ENCODE results near the gene S100A1.
"Not testable (repeated sequence)": the region's sequence is repeated elsewhere in the genome, so short reads cannot be mapped to it uniquely, and the experiment has no call there.

Gene S100A1

DNA sequence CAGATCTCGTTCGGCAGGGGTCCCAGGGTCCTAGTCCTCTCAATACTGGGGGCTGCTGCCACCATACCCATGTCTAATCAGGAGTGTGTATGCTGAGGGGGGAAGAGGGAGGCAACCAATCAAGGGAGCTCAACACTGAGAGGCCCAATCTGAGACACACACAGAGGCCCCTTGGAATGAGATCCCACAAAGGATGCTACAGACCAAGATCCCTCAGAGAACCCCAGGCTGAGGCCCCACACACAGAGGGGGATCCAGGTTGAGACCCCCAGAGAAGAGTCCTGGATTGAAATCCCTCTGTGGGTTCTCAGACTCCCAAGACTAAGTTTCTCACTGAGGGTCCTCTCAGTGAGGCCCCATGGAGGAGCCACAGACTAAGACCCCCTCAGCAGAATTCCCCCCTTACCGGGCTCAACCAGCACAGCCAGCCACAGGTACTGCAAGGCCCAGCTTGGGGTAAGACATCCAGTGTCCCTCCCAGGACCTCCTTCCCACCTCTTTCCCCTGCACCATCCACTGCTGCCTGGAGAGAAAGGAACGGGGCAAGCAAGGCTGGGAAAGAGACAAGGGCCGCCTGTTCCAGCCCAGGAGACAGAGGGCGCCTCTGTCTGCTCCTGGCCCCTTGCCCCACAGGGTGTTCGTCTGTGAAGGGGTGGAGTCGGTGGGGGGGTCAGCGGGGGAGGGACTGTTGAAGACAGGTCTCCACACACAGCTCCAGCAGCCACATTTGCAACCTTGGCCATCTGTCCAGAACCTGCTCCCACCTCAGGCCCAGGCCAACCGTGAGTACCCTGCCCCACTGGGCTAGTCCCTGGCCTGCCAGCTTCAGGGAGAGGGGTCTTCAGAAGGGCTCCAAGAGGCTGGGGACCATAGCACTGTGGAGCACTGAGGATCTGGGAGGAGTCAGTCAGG is at the start of gene S100A1:
TSS of gene S100A1 (plus strand) at position 720 of the 912 bp plus-strand sequence. CDS start 2,088 bp downstream, outside the sequence.
- H3K27ac Mint-ChIP-seq = peak within 1 kb of the TSS; percentile 74
- intact Hi-C loops (cut with micrococcal nuclease) = no loop called here
- peaks cover 92% of the 10 kb centered on the region for H3K4me1 Mint-ChIP-seq (ENCODE audit: low read depth)
- no peaks in the 10 kb centered on the region for H3K36me3 Mint-ChIP-seq (ENCODE audit: low read depth)
- H3K4me3 Mint-ChIP-seq = peak within 1 kb of the TSS; percentile 64
- H3K9me3 Mint-ChIP-seq = no peaks in the 10 kb centered on the region
- H3K27me3 Mint-ChIP-seq = peaks cover 23% of the 10 kb centered on the region

DNA sequence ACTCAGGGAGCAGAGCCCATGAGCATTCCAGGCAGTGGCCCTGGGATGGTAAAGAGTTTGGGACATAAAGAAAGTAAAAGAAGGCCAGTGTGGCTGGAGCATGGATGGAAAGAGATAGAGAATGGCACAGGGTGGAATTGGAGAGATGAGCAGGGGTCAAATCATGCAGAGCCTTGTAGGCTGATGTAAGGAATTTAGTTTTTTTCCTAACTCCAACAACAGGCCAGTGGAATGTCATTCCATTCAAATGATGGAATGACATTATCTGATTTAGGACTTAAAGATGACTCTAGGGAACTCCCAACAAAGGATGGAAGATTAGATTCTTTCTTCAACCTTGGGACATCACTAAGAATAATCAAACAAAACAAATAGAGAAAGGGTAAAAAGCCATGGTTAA is 49.7 kb upstream of the S100A1 start:
- H3K27ac Mint-ChIP-seq = no peak overlapping the region
- H3K36me3 Mint-ChIP-seq (ENCODE audit: low read depth) = no peaks in the 10 kb centered on the region
- peaks cover 7% of the 10 kb centered on the region for H3K27me3 Mint-ChIP-seq
- intact Hi-C loops (cut with micrococcal nuclease) = no loop called here
- peaks cover 11% of the 10 kb centered on the region for H3K4me1 Mint-ChIP-seq (ENCODE audit: low read depth)
- no peaks in the 10 kb centered on the region for H3K9me3 Mint-ChIP-seq
- no peak overlapping the region for H3K4me3 Mint-ChIP-seq

DNA sequence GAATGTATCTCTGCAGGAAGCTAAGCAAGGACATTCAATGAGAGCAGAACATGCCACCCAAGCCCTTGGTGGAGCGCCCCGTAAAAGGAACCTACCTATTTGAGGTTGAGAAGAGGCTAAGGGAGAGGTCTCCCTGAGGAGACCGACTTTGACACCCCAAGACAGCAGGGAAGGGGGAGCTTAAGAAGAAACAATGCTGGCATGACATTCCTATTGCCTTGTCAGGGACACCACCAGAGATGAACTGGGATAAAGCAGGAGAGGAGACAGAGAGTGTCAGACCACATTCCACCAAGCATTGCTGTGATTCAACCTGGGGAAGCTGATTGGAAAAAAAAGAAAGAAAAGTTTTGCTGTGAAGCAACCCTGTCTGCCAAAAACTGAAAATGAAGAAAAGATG is 49.3 kb upstream of the S100A1 start:
- H3K36me3 Mint-ChIP-seq (ENCODE audit: low read depth) = no peaks in the 10 kb centered on the region
- intact Hi-C loops (cut with micrococcal nuclease) = no loop called here
- H3K9me3 Mint-ChIP-seq = no peaks in the 10 kb centered on the region
- H3K4me1 Mint-ChIP-seq (ENCODE audit: low read depth) = peaks cover 11% of the 10 kb centered on the region
- H3K4me3 Mint-ChIP-seq = no peak overlapping the region
- peaks cover 7% of the 10 kb centered on the region for H3K27me3 Mint-ChIP-seq
- H3K27ac Mint-ChIP-seq = no peak overlapping the region

DNA sequence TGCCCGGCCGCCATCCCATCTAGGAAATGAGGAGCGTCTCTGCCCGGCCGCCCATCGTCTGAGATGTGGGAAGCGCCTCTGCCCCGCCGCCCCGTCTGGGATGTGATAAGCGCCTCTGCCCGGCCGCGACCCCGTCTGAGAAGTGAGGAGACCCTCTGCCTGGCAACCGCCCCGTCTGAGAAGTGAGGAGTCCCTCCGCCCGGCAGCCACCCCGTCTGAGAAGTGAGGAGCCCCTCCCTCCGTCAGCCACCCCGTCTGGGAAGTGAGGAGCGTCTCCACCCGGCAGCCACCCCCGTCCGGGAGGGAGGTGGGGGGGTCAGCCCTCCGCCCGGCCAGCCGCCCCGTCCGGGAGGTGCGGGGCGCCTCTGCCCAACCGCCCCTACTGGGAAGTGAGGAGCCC is 45.4 kb upstream of the S100A1 start:
- H3K4me1 Mint-ChIP-seq (ENCODE audit: low read depth); H3K27ac Mint-ChIP-seq; intact Hi-C loops (cut with micrococcal nuclease); H3K4me3 Mint-ChIP-seq; H3K27me3 Mint-ChIP-seq; H3K36me3 Mint-ChIP-seq (ENCODE audit: low read depth); H3K9me3 Mint-ChIP-seq: not testable (repeated sequence)

DNA sequence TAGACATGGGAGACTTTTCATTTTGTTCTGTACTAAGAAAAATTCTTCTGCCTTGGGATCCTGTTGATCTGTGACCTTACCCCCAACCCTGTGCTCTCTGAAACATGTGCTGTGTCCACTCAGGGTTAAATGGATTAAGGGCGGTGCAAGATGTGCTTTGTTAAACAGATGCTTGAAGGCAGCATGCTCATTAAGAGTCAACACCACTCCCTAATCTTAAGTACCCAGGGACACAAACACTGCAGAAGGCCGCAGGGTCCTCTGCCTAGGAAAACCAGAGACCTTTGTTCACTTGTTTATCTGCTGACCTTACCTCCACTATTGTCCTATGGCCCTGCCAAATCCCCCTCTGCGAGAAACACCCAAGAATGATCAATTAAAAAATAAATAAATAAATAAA is 44.7 kb upstream of the S100A1 start:
- H3K4me3 Mint-ChIP-seq; H3K36me3 Mint-ChIP-seq (ENCODE audit: low read depth): not testable (repeated sequence)

DNA sequence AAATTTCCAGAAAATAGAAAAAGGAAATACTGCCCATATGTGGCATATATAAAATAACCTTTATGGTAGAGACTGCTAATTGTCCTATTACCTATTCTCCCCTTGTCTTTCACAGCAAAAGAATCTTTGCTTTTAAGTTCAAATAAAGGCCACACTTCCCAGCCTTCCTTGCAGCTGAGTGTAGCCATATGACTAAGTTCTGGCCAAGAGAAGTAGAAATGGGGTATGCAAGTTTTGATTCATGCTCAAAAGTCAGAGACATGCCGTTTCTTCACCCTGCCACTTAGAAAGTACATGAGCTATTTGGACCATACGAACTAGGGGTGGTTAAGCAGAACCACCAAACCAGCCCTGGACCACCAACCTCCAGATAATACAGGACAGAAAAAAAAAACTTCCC is 44.3 kb upstream of the S100A1 start:
- no peaks in the 10 kb centered on the region for H3K36me3 Mint-ChIP-seq (ENCODE audit: low read depth)
- H3K4me3 Mint-ChIP-seq = no peak overlapping the region
- no peaks in the 10 kb centered on the region for H3K9me3 Mint-ChIP-seq
- H3K4me1 Mint-ChIP-seq (ENCODE audit: low read depth) = peaks cover 12% of the 10 kb centered on the region
- intact Hi-C loops (cut with micrococcal nuclease) = no loop called here
- H3K27ac Mint-ChIP-seq = no peak overlapping the region
- peaks cover 2% of the 10 kb centered on the region for H3K27me3 Mint-ChIP-seq

More for the DNA sequence above, 44.7 kb upstream of the S100A1 start:
- intact Hi-C loops (cut with micrococcal nuclease); H3K27me3 Mint-ChIP-seq; H3K9me3 Mint-ChIP-seq; H3K27ac Mint-ChIP-seq: not testable (repeated sequence)
- peaks cover 11% of the 10 kb centered on the region for H3K4me1 Mint-ChIP-seq (ENCODE audit: low read depth)

DNA sequence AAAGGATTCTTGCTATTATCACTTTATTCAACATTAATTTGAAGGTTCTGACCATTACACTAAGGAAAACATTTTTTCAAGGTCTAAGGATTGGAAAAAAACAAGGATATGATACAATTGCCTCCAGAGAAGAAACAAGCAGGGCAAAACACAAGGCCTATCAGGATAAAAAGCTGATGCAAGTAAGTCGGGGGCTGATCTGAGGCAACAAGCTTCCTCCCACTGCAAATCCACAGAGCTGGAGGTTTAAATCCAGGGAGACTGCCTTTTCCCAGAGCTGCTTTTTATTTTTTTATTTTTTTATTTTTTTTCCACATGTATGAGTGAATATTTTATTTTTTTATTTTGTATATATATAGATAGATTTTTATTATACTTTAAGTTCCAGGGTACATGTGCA is 43.2 kb upstream of the S100A1 start:
- Mint-ChIP-seq H3K36me3 (ENCODE audit: low read depth) (no peaks in the 10 kb centered on the region), H3K9me3 (no peaks in the 10 kb centered on the region), H3K4me1 (ENCODE audit: low read depth) (peaks cover 12% of the 10 kb centered on the region), H3K27me3 (peaks cover 2% of the 10 kb centered on the region), H3K27ac (no peak overlapping the region), H3K4me3 (no peak overlapping the region)
- intact Hi-C loops (cut with micrococcal nuclease) = no loop called here

DNA sequence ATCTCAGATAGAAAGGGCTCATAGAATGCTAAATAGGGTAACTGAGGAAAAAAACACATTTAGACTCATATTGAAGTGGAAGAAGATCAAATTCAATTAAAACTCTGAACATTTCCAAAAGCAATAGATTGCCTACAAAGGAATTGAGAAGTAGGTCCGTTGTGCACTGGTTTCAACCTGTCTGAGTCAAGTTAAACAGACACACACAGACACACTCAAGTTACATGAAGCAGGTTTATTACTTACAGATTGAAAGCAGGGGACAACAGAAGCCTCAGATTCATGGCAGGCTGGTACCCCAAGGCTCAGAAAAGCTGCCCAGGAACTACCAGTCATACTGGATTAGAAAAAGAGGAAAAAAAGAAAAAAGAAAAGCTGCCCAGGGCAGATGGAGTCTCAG is 41.9 kb upstream of the S100A1 start:
- Mint-ChIP-seq H3K4me3 (no peak overlapping the region), H3K27me3 (peaks cover 2% of the 10 kb centered on the region), H3K27ac (no peak overlapping the region), H3K9me3 (no peaks in the 10 kb centered on the region), H3K36me3 (ENCODE audit: low read depth) (no peaks in the 10 kb centered on the region), H3K4me1 (ENCODE audit: low read depth) (peaks cover 12% of the 10 kb centered on the region)
- intact Hi-C loops (cut with micrococcal nuclease) = no loop called here

DNA sequence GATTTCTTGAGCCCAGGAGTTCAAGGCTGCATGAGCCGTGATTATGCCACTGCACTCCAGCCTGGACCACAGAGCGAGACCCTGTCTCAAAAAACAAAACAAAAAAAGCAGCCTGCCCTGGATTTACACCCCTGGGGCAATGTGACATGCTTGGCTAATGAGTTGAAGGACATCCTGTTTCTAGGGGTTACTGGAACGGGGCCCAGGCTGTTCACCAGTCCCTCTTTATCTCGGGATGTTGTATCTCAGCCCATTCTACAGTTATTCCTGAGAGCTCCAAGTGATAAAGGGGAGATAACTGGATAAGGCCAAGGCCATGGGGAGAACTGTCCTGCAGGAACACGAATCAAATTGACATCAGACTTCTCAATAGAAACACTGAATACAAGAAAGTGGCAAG is 40.9 kb upstream of the S100A1 start:
- peaks cover 2% of the 10 kb centered on the region for H3K27me3 Mint-ChIP-seq
- no peak overlapping the region for H3K4me3 Mint-ChIP-seq
- intact Hi-C loops (cut with micrococcal nuclease) = no loop called here
- H3K36me3 Mint-ChIP-seq (ENCODE audit: low read depth) = no peaks in the 10 kb centered on the region
- H3K27ac Mint-ChIP-seq = no peak overlapping the region
- H3K4me1 Mint-ChIP-seq (ENCODE audit: low read depth) = peaks cover 12% of the 10 kb centered on the region
- H3K9me3 Mint-ChIP-seq = no peaks in the 10 kb centered on the region

DNA sequence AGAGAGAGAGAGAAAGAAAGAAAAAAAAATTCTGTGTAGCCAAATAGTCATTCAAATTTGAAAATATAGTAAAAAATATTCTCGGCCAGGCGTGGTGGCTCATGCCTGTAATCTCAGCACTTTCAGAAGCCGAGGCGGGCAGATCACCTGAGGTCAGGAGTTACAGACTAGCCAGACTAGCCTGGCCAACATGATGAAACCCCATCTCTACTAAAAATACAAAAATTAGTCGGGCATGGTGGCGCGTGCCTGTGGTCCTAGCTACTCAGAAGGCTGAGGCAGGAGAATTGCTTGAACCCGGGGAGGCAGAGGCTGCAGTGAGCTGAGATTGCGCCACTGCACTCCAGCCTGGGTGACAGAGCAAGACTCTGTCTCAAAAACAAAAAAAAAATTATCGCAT is 40.2 kb upstream of the S100A1 start:
- H3K4me3 Mint-ChIP-seq; H3K27ac Mint-ChIP-seq; intact Hi-C loops (cut with micrococcal nuclease); H3K9me3 Mint-ChIP-seq; H3K27me3 Mint-ChIP-seq; H3K36me3 Mint-ChIP-seq (ENCODE audit: low read depth): not testable (repeated sequence)
- H3K4me1 Mint-ChIP-seq (ENCODE audit: low read depth) = peaks cover 12% of the 10 kb centered on the region

DNA sequence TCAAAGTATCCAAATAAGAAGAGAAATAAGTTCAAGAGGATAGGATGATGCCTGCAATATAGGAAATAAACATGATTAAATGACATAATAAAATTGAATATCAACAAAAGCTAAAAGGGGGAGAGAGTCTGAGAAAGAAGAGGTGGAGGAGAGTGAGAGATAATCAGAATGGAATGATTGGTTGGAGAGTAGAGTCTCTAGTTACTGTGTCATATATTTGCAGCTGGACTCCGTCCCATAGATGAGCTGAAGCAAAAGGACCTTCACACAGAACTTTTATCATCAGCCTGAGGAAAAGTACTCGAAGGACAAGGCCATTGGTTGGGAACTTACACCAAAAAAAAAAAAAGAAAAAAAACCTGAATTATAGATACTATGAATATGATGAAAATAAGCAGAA is 39.8 kb upstream of the S100A1 start:
- peaks cover 12% of the 10 kb centered on the region for H3K4me1 Mint-ChIP-seq (ENCODE audit: low read depth)
- no peaks in the 10 kb centered on the region for H3K36me3 Mint-ChIP-seq (ENCODE audit: low read depth)
- no peak overlapping the region for H3K27ac Mint-ChIP-seq
- no peaks in the 10 kb centered on the region for H3K9me3 Mint-ChIP-seq
- intact Hi-C loops (cut with micrococcal nuclease) = no loop called here
- H3K4me3 Mint-ChIP-seq = no peak overlapping the region
- peaks cover 2% of the 10 kb centered on the region for H3K27me3 Mint-ChIP-seq

DNA sequence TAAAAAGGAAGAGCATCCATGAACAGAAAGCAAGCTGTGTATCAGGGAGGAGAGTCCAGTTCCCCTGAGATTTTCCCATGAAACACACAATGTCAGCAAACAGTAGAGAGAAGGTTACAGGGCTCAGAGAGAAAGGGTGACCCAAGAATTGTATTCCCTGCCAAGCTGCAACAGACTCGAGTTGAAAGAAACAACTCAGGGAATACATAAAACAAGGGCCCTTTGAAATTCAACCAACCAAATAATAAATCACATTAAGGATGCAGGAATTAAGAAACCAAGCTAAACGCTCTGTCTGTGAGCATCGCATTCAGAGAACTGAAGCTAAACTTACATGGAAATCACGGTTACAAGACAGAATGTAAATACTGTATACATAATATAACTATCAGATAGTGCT is 35.5 kb upstream of the S100A1 start:
- H3K27ac Mint-ChIP-seq = no peak overlapping the region
- no peak overlapping the region for H3K4me3 Mint-ChIP-seq
- peaks cover 9% of the 10 kb centered on the region for H3K4me1 Mint-ChIP-seq (ENCODE audit: low read depth)
- H3K27me3 Mint-ChIP-seq = no peaks in the 10 kb centered on the region
- no peaks in the 10 kb centered on the region for H3K9me3 Mint-ChIP-seq
- H3K36me3 Mint-ChIP-seq (ENCODE audit: low read depth) = no peaks in the 10 kb centered on the region
- intact Hi-C loops (cut with micrococcal nuclease) = no loop called here

DNA sequence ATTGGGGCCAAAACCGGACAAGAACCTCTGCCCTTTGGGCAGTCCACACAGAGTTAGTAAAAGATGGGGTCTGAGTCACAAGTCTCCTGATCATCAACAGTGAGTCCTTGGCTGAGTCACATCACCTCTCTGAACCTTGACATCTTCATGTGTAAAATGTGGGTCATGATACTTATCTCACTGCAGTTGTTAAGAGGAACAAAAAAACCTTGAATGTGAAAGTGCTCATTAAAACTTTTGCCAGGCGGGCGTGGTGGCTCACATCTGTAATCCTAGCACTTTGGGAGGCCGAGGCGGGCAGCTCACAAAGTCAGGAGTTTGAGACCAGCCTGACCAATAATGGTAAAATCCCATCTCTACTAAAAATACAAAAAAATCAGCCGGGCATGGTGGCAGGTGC is 31.0 kb upstream of the S100A1 start:
- Mint-ChIP-seq H3K36me3 (ENCODE audit: low read depth) (no peaks in the 10 kb centered on the region), H3K4me1 (ENCODE audit: low read depth) (peaks cover 31% of the 10 kb centered on the region), H3K9me3 (no peaks in the 10 kb centered on the region), H3K4me3 (no peak overlapping the region), H3K27ac (peak overlapping the region; percentile 39), H3K27me3 (no peaks in the 10 kb centered on the region)
- intact Hi-C loops (cut with micrococcal nuclease) = no loop called here

DNA sequence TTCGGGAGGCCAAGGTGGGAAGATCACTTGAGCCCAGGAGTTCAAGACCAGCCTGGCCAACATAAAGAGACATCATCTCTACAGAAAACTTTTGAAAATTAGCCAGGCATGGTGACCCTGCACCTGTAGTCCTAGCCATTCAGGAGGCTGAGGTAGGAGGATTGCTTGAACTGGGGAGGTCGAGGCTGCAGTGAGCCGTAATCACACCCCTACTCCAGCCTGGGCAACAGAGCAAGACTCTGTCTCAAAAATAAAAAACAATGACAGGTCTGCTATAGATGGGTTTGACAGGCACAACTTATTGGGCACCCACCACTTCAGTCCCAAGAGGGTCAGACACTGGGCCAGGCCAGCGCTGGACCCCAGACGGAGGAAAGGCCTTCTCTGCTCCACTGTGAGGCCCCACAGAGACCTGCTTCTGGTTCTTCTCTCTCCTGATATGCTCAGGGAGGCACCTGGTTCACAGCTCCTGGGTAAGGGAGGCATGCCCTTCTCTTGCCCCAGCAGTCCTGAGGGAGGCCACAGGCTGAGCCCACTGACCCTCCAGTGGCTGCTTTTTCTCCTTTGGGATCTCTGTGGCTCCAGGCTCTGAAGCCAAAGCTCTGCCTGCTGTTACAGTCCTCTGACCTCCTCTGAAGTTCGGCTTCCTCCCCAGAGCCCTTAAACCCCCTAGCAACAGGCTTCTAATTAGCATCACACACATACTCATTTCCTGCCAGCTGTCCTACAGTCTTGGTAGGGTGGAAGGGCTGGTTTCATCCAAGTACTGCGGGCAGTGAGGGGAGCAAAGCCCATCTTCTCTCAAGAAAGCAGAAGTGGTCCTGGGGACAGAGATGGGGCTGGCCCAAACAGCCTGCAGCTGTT is 29.7 kb upstream of the S100A1 start:
- no peaks in the 10 kb centered on the region for H3K36me3 Mint-ChIP-seq (ENCODE audit: low read depth)
- peaks cover 35% of the 10 kb centered on the region for H3K4me1 Mint-ChIP-seq (ENCODE audit: low read depth)
- no peaks in the 10 kb centered on the region for H3K27me3 Mint-ChIP-seq
- no peaks in the 10 kb centered on the region for H3K9me3 Mint-ChIP-seq
- H3K27ac Mint-ChIP-seq = peak overlapping the region; percentile 28
- H3K4me3 Mint-ChIP-seq = no peak overlapping the region
- intact Hi-C loops (cut with micrococcal nuclease) = no loop called here
